HepG2 (cell line): ENCODE results near the gene PIP4K2C. TPM values are rescaled to one million over a fixed set of nuclear protein-coding genes. Genes with fewer than 3 reads are reported as not detected.

Source experiments
- CHCHD3 ChIP-seq: sonication (generic); formaldehyde crosslinking; IDR thresholded peaks from 2 replicates; pipeline ENCODE4 v1.8.0; 2022; ENCODE audit warnings: mild to moderate bottlenecking, missing genetic modification reagents, moderate library complexity
- MED8 ChIP-seq: sonication (generic); formaldehyde crosslinking; IDR thresholded peaks from 2 replicates; pipeline ENCODE4 v1.8.1; 2023; ENCODE audit warnings: mild to moderate bottlenecking, missing genetic modification reagents; ENCODE audit not compliant: insufficient replicate concordance
- PRDM15 ChIP-seq: sonication (generic); formaldehyde crosslinking; IDR thresholded peaks from 2 replicates; pipeline ENCODE4 v1.4.0; 2020; ENCODE audit warnings: missing genetic modification reagents
- TCF12 ChIP-seq, 2 experiments: fragments of 450-650 bp in 1 of 2; sonication (generic) in 1 of 2; formaldehyde crosslinking in 1 of 2; IDR thresholded peaks; 2 replicates each; pipeline versions ENCODE4 v1.6.1 to v1.8.0; 2017 to 2022; ENCODE audit warnings: antibody characterized with exemption in 1 of 2, mild to moderate bottlenecking in 1 of 2, missing genetic modification reagents in 1 of 2, moderate library complexity in 1 of 2
- TEAD2 ChIP-seq: sonication (generic); formaldehyde crosslinking; IDR thresholded peaks from 2 replicates; pipeline ENCODE4 v1.9.0; 2021; ENCODE audit warnings: missing genetic modification reagents
- ZNF160 ChIP-seq: sonication (generic); formaldehyde crosslinking; IDR thresholded peaks from 2 replicates; pipeline ENCODE4 v1.8.0; 2022; ENCODE audit warnings: mild to moderate bottlenecking, inconsistent platforms, missing genetic modification reagents
- ZNF207 ChIP-seq: fragments of 450-650 bp; IDR thresholded peaks from 2 replicates; pipeline ENCODE4 v1.6.1; 2016; ENCODE audit warnings: antibody characterized with exemption, borderline replicate concordance
- ZNF281 ChIP-seq: sonication (generic); formaldehyde crosslinking; IDR thresholded peaks from 2 replicates; pipeline ENCODE4 v1.4.0; 2020; ENCODE audit warnings: missing genetic modification reagents, borderline replicate concordance
- ZNF30 ChIP-seq: sonication (generic); formaldehyde crosslinking; IDR thresholded peaks from 2 replicates; pipeline ENCODE4 v1.5.0; 2020; ENCODE audit warnings: mild to moderate bottlenecking, missing genetic modification reagents
- ZNF451 ChIP-seq: sonication (generic); formaldehyde crosslinking; IDR thresholded peaks from 2 replicates; pipeline ENCODE4 v1.5.0; 2020; ENCODE audit warnings: mild to moderate bottlenecking, missing genetic modification reagents
- ZNF577 ChIP-seq: sonication (generic); formaldehyde crosslinking; IDR thresholded peaks from 2 replicates; pipeline ENCODE4 v1.4.0; 2020; ENCODE audit warnings: mild to moderate bottlenecking, low read depth, missing genetic modification reagents, borderline replicate concordance
- ZNF772 ChIP-seq: sonication (generic); formaldehyde crosslinking; IDR thresholded peaks from 2 replicates; pipeline ENCODE4 v1.5.0; 2020; ENCODE audit warnings: mild to moderate bottlenecking, missing genetic modification reagents
- ZNF777 ChIP-seq: sonication (generic); formaldehyde crosslinking; IDR thresholded peaks from 2 replicates; pipeline ENCODE4 v1.4.0; 2020; ENCODE audit warnings: missing genetic modification reagents
- polyA plus RNA-seq, 8 experiments: library from polyadenylated mRNA; depleted of rRNA in 3 of 8; stranded (reverse) in 7 of 8; unstranded in 1 of 8; fragments of >200 nt; fragmentation: Illumina TruSeq in 4 of 8; extraction: Trizol in 4 of 8; gene quantifications; 2 replicates each; pipeline versions ENCODE4 v1.2.1 to v1.2.3, GENCODE V29; 2011 to 2016; ENCODE audit warnings: low read depth in 4 of 8, missing spikeins in 1 of 8, mixed read lengths in 1 of 8; ENCODE audit not compliant: insufficient read depth in 1 of 8
- total RNA-seq, 5 experiments: library from RNA; depleted of rRNA; stranded (reverse); fragments of >200 nt; fragmentation: Illumina TruSeq; extraction: Trizol; gene quantifications; 2 replicates each; pipeline ENCODE4 v1.2.3, GENCODE V29; 2016; ENCODE audit warnings: low read depth in 1 of 5
- TF ChIP-seq, protein P1 (sequence below), 2 experiments: IDR thresholded peaks; 2 replicates each; pipeline ENCODE4 v1.6.1; 2011 to 2012; ENCODE audit warnings: low read length in 2 of 2, borderline replicate concordance in 1 of 2, low read depth in 1 of 2, mild to moderate bottlenecking in 1 of 2, moderate library complexity in 1 of 2
- TF ChIP-seq, protein P2 (sequence below): sonication (generic); formaldehyde crosslinking; IDR thresholded peaks from 2 replicates; pipeline ENCODE4 v1.4.0; 2020; ENCODE audit warnings: missing genetic modification reagents

The PIP4K2C gene
- total and polyA plus RNA-seq, 2 of the 13 experiments (the other 11 are each of a cell fraction or from before 2014, with no cell fraction given): 23.3 to 26.4 TPM

DNA sequence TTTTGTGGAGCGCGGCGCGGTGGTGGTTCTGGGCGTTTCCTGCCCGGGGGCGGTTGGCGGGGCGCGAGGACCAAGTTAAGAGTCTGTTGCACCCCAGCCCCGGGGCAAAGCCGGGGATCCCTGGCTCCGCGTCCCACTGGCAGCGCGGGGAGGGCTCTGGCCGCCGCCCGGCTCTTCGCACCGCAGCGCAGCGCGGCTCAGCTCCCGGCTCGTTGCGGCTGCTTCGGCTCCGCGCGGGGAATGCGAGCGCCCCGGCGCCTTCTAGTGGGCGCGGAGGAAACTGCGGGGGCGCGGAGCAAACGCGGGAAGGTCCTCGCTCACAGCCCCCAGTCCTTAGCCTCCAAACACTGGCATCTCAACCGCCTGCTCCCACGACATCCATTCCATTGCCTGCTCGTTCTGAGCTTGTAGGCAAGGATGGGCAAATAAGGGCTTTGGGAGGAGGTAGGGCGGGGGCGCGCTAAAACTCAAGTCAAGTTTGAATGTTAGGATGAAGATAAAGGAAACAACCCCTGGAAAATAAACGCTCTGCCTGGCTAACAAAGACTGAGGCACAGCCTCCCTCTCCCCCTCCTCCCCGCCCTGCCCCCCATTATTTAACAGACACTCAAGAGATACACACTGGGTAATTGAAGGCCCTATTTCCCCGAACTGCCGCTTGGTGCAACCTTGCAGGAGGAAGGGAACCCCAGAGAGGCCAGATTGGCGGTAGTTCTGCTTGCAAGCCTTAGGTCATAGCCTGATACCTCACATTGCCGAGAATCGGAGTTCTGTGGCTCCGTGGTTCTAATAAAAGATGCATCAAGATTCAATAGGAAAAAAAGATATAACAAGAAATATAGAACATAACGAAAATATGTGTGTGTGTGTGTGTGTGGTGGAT, 42.2 kb downstream of the PIP4K2C start, which contains the start of gene B4GALNT1 (continued):
- peak; percentile 58 for TF ChIP-seq ZNF777 (CRISPR knock-in tag)
- TF ChIP-seq, protein P1, sequence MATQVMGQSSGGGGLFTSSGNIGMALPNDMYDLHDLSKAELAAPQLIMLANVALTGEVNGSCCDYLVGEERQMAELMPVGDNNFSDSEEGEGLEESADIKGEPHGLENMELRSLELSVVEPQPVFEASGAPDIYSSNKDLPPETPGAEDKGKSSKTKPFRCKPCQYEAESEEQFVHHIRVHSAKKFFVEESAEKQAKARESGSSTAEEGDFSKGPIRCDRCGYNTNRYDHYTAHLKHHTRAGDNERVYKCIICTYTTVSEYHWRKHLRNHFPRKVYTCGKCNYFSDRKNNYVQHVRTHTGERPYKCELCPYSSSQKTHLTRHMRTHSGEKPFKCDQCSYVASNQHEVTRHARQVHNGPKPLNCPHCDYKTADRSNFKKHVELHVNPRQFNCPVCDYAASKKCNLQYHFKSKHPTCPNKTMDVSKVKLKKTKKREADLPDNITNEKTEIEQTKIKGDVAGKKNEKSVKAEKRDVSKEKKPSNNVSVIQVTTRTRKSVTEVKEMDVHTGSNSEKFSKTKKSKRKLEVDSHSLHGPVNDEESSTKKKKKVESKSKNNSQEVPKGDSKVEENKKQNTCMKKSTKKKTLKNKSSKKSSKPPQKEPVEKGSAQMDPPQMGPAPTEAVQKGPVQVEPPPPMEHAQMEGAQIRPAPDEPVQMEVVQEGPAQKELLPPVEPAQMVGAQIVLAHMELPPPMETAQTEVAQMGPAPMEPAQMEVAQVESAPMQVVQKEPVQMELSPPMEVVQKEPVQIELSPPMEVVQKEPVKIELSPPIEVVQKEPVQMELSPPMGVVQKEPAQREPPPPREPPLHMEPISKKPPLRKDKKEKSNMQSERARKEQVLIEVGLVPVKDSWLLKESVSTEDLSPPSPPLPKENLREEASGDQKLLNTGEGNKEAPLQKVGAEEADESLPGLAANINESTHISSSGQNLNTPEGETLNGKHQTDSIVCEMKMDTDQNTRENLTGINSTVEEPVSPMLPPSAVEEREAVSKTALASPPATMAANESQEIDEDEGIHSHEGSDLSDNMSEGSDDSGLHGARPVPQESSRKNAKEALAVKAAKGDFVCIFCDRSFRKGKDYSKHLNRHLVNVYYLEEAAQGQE (IDR thresholded peaks at IDR 0.05; ENCODE audit: borderline replicate concordance in 1 of 2, low read depth in 1 of 2, low read length in 2 of 2): no peak
- no peak for TF ChIP-seq ZNF207
- no peak for TF ChIP-seq TCF12 (IDR thresholded peaks at IDR 0.05)
- no peak for TF ChIP-seq TCF12 (CRISPR knock-in tag; IDR thresholded peaks at IDR 0.05)
- no peak for TF ChIP-seq MED8 (CRISPR knock-in tag)
- no peak for TF ChIP-seq ZNF577 (CRISPR knock-in tag)
- no peak for TF ChIP-seq ZNF30 (CRISPR knock-in tag)
- no peak for TF ChIP-seq ZNF772 (CRISPR knock-in tag)
- TF ChIP-seq ZNF451 (CRISPR knock-in tag): no peak
- TF ChIP-seq TEAD2 (CRISPR knock-in tag): no peak
- TF ChIP-seq ZNF281: no peak
- TF ChIP-seq, protein P2, sequence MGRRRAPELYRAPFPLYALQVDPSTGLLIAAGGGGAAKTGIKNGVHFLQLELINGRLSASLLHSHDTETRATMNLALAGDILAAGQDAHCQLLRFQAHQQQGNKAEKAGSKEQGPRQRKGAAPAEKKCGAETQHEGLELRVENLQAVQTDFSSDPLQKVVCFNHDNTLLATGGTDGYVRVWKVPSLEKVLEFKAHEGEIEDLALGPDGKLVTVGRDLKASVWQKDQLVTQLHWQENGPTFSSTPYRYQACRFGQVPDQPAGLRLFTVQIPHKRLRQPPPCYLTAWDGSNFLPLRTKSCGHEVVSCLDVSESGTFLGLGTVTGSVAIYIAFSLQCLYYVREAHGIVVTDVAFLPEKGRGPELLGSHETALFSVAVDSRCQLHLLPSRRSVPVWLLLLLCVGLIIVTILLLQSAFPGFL: no peak
- TF ChIP-seq ZNF160 (CRISPR knock-in tag): peak; percentile 64
- 0 out of 2 replicates have a peak, but pooled peaks have one; percentile 6 for TF ChIP-seq CHCHD3 (CRISPR knock-in tag)
- TF ChIP-seq PRDM15 (CRISPR knock-in tag): no peak
